GM18499 (cell line): ENCODE results near the gene EFCAB6.

Source experiments
- ATAC-seq: cut with Tn5 transposase; IDR thresholded peaks from one replicate; pipeline ENCODE4 v1.9.1; 2021; ENCODE audit warnings: moderate number of reproducible peaks; ENCODE audit not compliant: insufficient read depth, unreplicated experiment

The EFCAB6 gene

DNA sequence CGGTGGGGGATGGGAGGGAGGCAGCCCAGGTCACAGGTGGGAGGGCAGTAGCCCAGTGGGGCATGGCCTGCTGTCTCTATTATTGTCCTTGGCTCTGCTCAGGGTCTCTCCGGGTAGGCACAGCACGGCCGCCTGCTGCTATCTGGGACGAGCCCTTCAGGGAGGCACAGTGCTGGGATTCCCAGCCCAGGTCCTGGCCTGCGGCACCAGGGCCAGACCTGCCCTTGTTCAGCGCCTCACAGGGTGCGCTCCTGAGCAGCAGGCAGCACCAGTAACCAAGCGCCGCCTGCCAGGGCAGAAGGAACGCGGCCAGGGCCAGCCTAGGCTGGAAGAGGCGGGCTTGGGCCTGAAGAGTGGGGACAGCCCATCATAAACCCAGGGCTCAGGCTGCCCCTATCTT is 249.3 kb downstream of the EFCAB6 start:
- no peak for ATAC-seq

DNA sequence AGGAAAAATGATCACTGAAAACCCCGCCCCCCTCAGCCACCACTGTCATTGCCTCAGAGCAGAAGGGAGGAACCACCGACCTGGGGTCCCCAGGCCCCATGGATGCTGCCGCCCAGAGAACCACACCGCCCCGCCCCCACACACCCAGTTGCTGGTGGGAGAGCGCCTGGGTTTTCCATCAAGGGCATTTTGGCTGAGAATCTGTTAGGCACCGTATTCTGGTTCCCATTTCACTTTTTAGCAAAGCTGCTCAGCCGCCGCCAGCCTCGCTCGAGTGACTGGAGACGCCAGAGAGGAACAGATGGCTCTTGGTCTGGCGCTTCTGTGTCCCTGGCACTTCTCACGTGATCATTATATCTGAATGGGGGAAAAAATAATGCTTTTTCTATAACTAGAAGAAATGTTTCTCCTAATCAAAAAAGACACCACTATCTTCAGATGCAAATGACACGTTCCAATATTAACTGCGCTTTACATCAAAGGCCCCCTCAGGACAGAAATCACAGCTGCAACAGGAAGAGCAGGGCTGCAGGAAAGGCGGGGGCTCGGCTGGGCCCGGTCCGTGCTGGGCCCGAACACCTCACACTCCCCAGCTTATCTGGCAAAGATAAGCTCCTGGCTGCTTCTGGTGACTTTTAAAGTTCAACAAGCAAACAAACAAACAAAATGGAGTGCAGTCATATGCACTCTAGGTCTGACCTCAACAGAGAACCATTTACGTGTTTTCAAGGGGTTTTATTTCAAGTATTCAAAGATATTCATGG is 250.5 kb downstream of the EFCAB6 start:
- no peak for ATAC-seq

DNA sequence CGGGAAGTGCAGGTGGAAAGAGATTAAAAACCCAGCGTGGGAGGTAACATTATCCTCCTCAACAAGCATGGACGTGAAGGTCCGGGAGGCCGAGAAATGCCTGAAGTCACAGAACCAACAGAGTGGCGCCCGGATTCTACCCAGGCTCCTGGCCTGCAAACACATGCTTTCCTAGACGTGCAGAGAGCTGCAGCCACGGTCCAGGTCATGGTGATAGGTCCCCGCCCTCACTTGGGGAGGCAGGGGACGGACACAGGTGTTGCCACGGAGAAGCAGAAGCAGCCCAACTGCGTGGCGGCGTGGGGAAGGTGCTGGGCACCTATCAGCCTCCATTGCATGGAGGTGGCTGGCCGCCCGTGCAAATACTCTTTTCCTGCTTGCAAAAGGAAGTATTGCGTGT is 251.5 kb downstream of the EFCAB6 start:
- no peak for ATAC-seq

DNA sequence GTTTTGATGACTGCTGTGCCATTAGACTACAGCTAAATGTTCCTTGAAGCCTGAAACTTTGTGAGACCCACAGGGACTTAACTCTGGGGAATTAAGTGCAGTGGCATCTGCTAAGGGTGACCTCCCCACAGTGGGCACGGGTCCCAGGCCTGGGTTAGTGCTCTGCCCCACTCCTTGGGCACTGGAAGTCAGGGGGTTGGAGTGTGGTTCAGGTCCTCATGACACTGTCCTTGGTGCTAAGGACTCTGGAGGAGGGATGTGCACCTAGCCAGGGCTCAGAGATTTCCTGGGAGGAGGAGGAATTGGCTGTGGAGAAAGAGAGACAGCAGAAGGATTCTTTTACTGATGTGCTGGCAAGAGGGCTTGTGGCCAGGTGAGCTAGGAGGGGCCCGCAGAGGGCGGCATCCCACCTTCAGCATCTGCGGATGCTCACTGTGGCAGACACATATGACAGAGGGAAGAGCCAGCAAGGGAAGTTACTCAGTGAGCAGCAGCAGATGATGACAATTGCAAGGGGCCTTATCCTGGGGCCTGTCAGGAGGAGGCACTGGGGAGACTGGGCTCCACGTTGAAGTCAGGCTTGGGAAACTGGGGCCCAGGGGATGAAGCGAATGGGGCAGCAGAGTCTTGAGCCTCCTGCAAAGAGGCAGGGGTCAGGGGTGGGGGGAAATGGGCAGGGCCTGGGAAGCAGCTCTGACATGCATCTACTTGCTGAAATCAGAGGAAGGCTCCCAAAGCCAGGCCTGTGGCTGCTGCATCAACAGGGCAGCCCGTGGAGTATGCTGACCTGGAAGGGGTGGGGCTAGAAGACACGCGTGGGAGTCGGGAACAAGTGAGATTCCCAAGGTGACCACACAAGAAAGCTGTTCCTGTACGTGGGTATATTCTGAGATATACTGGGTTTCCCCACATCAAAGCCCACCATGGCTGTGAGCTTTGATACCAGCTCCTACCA is 256.3 kb downstream of the EFCAB6 start:
- ATAC-seq, result no peak

DNA sequence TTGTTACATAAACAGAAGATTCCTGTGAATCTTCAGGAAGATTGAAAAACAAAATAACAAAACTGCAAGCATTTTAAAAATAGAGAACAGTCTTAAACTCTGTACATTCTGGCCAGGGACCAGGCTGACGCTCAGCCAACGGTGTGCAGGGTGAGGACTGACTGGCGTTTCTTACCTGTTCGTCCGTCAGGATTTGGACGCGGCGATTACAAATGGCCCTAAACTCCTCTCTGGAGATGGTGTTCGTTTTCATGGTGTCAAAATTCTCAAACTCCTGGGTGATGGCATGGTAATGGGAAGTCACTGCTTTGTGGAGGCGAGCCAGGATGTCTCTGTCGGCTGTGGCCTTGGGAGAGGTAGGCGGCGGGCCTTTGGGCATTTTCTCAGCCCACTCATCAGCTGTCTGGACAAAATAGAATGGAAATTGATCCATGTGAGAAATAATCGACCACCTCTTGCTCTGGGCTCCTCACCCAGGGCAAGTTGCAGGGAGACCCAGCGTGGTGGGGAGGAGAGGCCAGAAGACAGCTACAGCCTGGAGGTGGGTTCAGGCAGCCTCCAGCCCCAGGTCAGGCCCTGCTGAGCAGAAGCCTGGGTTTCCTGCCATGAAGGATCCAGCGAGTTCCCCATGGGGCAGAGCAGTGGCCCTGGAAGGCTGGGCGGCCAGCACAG is 257.3 kb downstream of the EFCAB6 start:
- ATAC-seq, result no peak

DNA sequence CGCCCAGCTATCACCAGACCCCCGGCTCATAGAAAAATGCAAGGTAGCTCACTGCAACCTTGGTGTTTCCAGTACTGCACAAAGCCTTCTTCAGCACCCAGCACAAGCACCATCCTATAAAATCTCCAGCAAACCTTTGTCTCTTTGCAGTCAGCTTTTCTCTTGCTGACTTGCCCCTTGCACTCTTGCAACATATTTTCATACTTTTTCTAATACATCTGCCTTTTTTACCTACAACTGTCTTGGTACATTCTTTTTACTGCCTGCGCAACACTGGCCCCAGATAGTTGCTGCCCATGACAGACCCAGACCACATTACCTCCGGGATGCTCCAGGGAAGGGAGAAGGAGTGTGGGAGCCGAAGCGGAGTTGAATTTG is 257.9 kb downstream of the EFCAB6 start:
- ATAC-seq, result no peak

DNA sequence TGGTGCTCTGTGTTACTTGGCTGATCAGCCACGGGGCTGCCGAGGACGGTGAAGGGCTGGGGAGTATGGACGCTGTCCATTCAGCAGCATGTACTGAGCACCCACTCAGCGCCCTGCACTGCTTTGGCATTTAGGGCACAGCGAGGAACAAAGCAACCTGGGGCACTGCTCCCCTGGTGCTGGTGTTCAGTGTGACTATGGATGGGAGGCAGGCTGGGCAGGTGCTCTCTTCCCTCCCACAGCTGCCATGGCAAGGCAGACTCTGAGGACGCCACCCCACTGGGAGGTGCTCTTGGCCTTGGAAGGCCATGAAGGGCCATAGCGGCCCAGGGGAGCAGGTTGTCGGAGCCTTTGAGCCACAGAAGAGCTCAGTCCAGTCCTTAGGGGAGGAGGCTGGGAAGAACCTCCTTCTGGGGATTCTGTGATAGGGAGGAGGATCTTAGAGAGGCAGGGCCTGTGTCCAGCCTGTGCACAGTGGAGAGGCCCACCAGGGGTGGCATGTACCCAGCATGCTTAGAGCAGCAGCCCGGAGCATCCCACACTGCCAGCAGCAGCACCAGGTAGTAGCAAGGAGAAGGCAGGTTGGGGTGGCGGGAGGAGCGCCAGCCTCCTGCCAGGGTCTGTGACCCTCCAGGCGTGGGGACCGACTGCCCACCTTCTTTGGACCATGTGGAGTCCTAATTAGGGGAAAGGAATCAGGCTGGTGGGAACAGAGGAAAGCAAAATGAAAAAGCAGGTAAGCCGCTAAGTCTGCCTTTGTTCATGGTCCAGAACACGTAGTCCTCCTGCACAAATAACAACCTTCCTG is 258.4 kb downstream of the EFCAB6 start:
- ATAC-seq, result no peak

DNA sequence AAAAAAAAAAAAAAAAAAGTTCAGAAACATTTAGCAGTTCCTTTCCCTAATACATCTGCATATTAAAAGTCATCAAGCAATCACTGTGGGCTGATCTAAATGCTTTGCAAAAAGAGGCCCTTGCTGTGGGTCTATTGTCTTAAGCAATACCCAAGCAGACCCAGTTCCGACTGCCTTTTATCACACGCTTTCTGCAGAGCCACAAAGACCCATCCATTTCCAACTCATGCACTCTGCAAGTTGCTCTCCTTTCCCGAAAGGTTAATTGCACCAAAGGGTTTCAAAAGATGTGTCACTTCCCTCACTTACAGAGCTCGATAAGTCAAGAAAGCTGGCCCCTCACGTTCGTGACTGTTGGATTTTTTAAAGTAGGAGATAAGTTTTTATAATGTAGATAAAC is 261.4 kb downstream of the EFCAB6 start:
- no peak for ATAC-seq

DNA sequence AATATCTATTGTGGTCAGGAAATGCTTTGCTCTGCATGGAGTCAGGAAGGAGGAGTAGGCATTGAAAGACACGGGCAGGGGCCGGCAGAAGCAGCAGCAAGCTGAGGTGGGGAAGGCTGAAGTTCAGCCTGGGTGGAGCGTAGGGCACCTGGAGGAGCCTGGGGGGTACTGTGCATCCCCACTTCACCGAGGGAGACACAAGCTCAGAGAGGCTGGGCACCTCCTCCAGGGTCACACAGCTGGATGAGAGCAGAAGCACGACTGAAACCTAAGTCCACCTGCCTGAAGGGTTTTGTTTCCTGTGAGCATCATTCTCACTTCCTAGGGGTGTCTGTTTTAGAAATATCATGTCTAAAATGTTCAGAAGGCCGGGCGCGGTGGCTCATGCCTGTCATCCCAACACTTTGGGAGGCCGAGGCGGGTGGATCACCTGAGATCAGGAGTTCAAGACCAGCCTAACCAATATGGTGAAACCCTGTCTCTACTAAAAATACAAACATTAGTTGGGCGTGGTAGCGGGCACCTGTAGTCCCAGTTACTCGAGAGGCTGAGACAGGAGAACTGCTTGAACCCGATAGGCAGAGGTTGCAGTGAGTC is 262.0 kb downstream of the EFCAB6 start:
- ATAC-seq, result no peak

DNA sequence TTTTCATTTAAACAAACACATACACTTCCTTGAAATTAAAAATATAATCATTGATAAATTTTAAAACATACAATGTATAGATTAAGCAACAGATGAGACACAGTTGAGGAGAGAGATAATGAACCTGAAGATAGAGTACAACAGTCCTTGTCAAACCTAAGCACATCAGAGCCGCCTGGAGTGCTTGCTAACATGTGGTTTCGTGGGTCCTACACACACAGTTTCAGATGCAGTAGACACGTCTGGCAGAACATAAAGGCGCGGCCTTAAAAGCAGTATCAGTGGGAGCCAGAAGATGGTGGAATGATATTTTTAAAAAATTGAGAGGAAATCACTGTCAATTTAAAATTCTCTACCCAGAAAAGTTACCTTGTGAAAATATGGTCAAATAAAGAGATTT is 265.9 kb downstream of the EFCAB6 start:
- ATAC-seq, result no peak

DNA sequence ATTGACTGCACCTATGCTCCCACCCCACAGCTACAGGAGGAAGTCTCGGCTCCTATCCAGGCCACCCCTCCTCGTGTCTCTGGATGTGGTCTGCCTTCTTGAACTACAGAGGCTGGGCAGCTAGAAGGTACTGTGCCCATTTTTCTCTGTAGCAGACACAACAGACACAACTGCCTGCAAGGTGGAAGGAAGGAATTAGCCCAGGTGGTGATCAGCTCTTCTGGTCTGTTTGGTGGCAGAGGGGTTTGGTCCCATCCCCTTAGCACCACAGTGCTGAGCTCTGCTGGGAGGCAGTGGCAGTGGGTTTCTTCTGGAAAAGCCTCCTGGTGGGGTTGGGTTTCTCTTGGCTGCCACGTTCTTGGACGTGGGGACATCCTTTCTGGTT is 267.8 kb downstream of the EFCAB6 start:
- no peak for ATAC-seq

DNA sequence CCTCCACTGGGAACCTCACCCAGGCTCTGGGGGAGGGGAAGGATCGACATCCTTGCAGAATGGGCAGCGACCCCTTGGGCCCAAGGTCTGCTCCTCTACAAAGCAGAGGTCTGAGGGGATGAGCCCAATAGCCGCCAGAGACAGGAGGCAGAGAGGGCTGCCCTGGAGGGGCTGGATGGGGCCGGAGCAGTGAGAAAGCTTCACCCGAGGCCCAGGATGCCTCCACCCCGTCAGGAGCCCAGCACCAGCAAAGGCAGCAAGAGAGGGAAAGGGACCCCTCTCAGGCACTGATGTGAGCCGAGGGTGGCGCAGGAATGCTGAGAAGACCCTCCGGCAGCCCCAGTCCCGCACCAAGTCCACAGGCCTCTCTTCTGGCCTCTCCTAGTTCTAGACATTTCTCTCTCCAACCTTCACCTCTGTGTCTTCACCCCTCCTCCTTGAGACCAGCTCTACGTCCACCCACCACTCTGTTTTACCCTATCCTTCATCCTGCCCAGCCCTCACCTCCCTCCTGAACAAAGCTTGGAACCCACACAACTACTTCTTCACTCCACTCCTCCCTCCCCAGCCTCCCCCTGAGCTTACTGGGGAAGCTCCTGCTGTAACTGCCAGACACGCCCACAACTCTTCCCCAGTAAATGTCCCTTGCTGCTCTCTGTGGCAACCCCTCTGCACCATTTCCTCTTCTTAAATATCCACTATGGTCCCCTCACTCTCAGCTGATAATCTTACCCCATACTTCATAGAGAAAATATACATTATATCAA is 268.4 kb downstream of the EFCAB6 start:
- no peak for ATAC-seq

DNA sequence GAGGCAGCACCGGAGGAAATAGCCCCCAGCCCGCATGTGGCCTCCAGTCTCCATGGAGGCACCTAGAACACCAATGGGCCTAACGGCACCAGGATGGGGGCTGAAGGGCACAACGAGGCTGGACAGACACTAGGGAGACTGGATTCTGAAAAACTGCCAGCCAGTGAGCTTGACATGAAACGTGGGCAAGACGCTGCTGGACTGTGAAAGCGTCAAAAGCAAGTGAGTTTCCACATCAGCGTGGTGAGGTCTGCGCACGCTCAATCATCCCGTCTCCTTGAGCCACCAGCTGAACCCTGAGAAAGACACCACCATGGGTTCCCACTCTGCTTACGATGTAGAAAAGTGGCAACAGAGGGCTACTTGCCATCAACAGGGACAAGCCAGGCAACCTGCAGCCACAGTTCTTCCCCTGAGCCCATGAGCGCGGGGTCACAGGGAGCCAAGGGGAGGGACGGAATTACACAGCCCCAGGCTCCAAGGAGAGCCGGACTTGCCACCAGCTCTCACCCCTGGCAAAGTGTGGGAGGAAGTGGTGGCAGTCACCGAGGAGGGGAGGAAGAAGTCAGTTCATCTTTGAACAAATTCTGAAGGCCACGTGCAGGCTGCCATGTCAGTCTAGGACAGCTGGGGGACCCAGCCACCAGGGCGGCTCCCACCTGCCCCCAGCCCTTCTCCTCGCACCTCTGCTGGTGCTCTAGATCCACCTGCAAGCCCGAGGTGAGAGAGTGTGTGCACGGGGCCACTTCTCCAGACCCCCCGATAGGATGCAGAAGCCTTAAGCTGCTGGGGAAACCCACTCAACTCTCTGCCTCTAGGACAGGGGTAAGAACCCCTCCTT is 269.2 kb downstream of the EFCAB6 start:
- ATAC-seq, result no peak

DNA sequence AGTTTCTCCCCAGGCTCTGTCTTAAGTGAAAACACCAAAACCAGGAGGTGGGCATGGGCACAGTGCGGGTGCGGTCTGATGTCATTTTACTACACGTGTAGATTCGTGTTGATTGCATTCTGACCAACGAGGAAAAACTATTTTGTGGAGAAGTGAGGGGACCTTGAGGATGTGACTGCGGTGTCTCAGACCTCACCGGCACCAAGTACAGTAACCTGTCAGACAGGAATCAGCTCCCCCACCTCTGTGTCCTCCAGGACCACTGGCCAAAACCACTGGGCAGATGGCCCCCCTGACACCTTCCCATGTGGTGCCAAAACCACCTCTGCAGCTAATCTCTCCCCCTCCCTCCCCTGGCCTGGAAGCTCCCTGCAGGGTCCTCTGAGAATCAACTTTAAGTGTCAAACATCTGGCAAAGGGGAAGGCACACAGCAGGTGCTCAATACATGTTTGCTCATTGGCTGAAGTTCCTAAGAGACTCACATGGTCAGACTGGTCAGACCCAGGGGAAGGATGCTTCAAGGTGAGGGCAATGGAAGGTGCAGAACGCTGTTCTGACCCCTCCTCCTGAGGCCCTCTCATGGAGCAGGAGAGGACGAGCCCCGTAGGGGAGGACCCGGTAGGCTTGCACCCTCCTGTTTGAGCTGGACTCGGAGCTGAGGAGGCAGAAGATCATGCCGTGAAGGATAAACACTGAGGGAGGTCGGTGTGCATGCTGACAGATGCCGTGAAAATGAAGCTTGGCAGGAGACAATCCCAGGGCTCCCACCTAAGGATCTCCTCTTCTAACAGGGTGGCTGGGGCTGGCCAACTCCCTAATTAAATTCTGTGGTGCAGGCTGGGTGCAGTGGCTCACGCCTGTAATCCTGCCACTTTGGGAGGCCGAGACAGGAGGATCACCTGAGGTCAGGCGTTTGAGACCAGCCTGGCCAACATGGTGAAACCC is 270.4 kb downstream of the EFCAB6 start:
- ATAC-seq, result no peak

DNA sequence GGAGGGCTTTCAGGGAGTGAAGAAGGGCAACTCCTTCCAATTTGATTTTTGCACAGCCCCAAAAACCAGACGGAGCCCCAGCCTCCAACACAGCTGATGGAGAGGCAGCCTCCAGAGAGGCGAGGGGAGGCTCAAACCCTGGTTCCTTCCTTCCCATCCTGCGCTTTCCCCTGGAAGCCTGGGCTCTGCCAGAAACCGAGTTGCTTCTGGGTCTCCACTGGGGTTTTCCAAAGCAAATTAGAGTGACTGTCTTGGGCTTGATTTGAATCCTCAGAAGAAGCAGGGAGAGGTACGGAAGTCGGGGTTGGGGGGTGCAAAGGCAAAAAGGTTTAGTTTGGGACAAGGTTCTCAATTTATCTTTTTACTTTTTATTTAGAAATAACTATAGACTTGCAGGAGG is 271.1 kb downstream of the EFCAB6 start:
- no peak for ATAC-seq

DNA sequence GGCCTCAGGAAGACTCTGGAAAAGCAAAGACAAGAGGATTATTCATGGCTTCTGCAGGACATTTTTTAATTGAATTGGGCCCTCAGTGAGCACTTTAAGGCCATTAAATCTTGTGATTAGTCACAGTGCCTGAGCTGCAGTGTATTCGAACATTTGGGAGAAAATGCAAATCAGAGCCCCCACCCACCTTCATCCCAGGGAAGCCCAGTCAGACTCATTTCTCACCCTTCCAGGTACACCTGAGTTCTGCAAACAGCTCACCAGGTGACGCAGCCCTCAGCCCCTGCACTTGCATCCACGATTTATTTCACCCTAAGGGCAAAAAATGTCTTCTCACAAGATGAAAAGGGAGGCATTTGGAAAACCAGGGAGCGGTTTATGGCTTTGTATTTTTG is 271.6 kb downstream of the EFCAB6 start:
- no peak for ATAC-seq
